GM23338 (cell line): ENCODE data around the gene SORCS2. TPM values are rescaled to one million over a fixed set of nuclear protein-coding genes. Genes with fewer than 3 reads are reported as not detected.

Experiments
- ATAC-seq: fragments of 200-7000 bp; cut with Tn5 transposase; 3 replicates; pipeline ENCODE4 v1.9.1; 2020
- DNase-seq: peaks from one replicate; pipeline ENCODE4 v3.0.0-alpha.2; 2015; ENCODE audit warnings: low spot score
- H2AFZ ChIP-seq: fragments of 200-600 bp; sonication (generic); 2 replicates; pipeline ENCODE4 v1.8.0; 2016; ENCODE audit warnings: antibody characterized with exemption, mild to moderate bottlenecking, moderate library complexity
- H3F3A ChIP-seq: fragments of 200-600 bp; sonication (generic); replicated peaks from 2 replicates; pipeline ENCODE4 v1.8.0; 2017; ENCODE audit warnings: antibody characterized with exemption, mixed run types, low read depth
- H3K27ac ChIP-seq: fragments of 200-600 bp; sonication (generic); 2 replicates; pipeline ENCODE4 v1.6.1; 2016; ENCODE audit warnings: low read depth
- H3K27me3 ChIP-seq: fragments of 200-600 bp; sonication (generic); 2 replicates; pipeline ENCODE4 v1.8.0; 2016; ENCODE audit warnings: mild to moderate bottlenecking, mixed run types, moderate library complexity; ENCODE audit not compliant: insufficient read depth
- H3K36me3 ChIP-seq: fragments of 200-600 bp; sonication (generic); 2 replicates; pipeline ENCODE4 v1.8.0; 2016; ENCODE audit warnings: mild to moderate bottlenecking; ENCODE audit not compliant: insufficient read depth
- H3K4me1 ChIP-seq: fragments of 200-600 bp; sonication (generic); 2 replicates; pipeline ENCODE4 v1.8.0; 2016; ENCODE audit warnings: mild to moderate bottlenecking, moderate library complexity; ENCODE audit not compliant: insufficient read depth
- H3K4me2 ChIP-seq: fragments of 200-600 bp; sonication (generic); 2 replicates; pipeline ENCODE4 v1.7.1; 2017; ENCODE audit warnings: mixed run types
- H3K4me3 ChIP-seq: fragments of 200-600 bp; sonication (generic); 2 replicates; pipeline ENCODE4 v1.6.1; 2016; ENCODE audit warnings: mixed run types
- H3K79me2 ChIP-seq: fragments of 200-600 bp; sonication (generic); replicated peaks from 2 replicates; pipeline ENCODE4 v1.8.0; 2017; ENCODE audit warnings: mild to moderate bottlenecking; ENCODE audit not compliant: insufficient read depth
- H3K9me2 ChIP-seq: fragments of 200-600 bp; sonication (generic); 2 replicates; pipeline ENCODE4 v1.8.0; 2017; ENCODE audit not compliant: insufficient read depth
- H4K20me1 ChIP-seq: fragments of 200-600 bp; sonication (generic); replicated peaks from 2 replicates; pipeline ENCODE4 v1.8.0; 2017; ENCODE audit warnings: mild to moderate bottlenecking; ENCODE audit not compliant: insufficient read depth
- H3K27ac Mint-ChIP-seq: 2 replicates; pipeline ENCODE4 v1.8.0; 2020; ENCODE audit warnings: inconsistent platforms, mild to moderate bottlenecking, moderate library complexity, mixed read lengths
- H3K27me3 Mint-ChIP-seq: 3 replicates; pipeline ENCODE4 v1.8.0; 2022; ENCODE audit warnings: low read depth, mild to moderate bottlenecking, moderate library complexity, mixed read lengths, inconsistent platforms; ENCODE audit not compliant: insufficient read depth, poor library complexity
- H3K36me3 Mint-ChIP-seq: 3 replicates; pipeline ENCODE4 v1.8.0; 2021; ENCODE audit warnings: low read depth, mild to moderate bottlenecking, inconsistent platforms, moderate library complexity, mixed read lengths
- H3K4me1 Mint-ChIP-seq: 3 replicates; pipeline ENCODE4 v1.8.0; 2020; ENCODE audit warnings: mild to moderate bottlenecking, inconsistent platforms, mixed read lengths
- H3K4me3 Mint-ChIP-seq: 3 replicates; pipeline ENCODE4 v1.8.0; 2021; ENCODE audit warnings: moderate library complexity, mild to moderate bottlenecking, inconsistent platforms, mixed read lengths
- H3K9me3 Mint-ChIP-seq: 3 replicates; pipeline ENCODE4 v1.8.0; 2020; ENCODE audit warnings: moderate library complexity, mild to moderate bottlenecking, inconsistent platforms, mixed read lengths
- CREB1 ChIP-seq: fragments of 250-450 bp; sonication (Bioruptor Pico); IDR thresholded peaks from 2 replicates; pipeline ENCODE4 v1.5.0; 2020; ENCODE audit warnings: low read depth, mild to moderate bottlenecking, moderate library complexity
- EZH2phosphoT487 ChIP-seq: fragments of 200-600 bp; sonication (generic); IDR thresholded peaks from one replicate; pipeline ENCODE4 v1.8.1; 2018; ENCODE audit warnings: antibody characterized with exemption; ENCODE audit not compliant: unreplicated experiment
- JUNB ChIP-seq: IDR thresholded peaks from one replicate; pipeline ENCODE4 v1.6.1; 2016; ENCODE audit warnings: antibody characterized with exemption; ENCODE audit not compliant: unreplicated experiment
- ZNF114 ChIP-seq: fragments of 250-450 bp; sonication (Bioruptor Pico); IDR thresholded peaks from 2 replicates; pipeline ENCODE4 v1.5.0; 2020; ENCODE audit warnings: mild to moderate bottlenecking, moderate library complexity
- ZNF331 ChIP-seq: fragments of 250-450 bp; sonication (Bioruptor Pico); IDR thresholded peaks from 2 replicates; pipeline ENCODE4 v1.5.0; 2020; ENCODE audit warnings: low read depth, mild to moderate bottlenecking, moderate library complexity
- polyA plus RNA-seq: library from polyadenylated mRNA; unstranded; fragments of >200 nt; fragmentation: Nextera tagmentation; extraction: Ambion mirVana; gene quantifications from 2 replicates; pipeline ENCODE4 v1.2.1, GENCODE V29; 2016
- total RNA-seq: library from RNA; depleted of rRNA; stranded (reverse); fragments of >200 nt; shearing (Covaris generic); gene quantifications from 2 replicates; pipeline ENCODE4 v1.2.3, GENCODE V29; 2014
- TF ChIP-seq, protein P1 (sequence below): fragments of 250-450 bp; sonication (Bioruptor Pico); IDR thresholded peaks from 2 replicates; pipeline ENCODE4 v1.5.0; 2020; ENCODE audit warnings: mild to moderate bottlenecking, moderate library complexity
- TF ChIP-seq, protein P2 (sequence below), 2 experiments: fragments of 200-600 bp in 1 of 2; sonication (generic) in 1 of 2; conservative IDR thresholded peaks; 2 replicates each; pipeline versions ENCODE4 v1.5.1 to v1.6.1; 2016 to 2017; ENCODE audit warnings: antibody characterized with exemption in 2 of 2, low read depth in 2 of 2, mild to moderate bottlenecking in 2 of 2, moderate library complexity in 1 of 2

Gene SORCS2
- total and polyA plus RNA-seq, 2 experiments from 2014 or later, result 0.47 to 2.4 TPM

DNA sequence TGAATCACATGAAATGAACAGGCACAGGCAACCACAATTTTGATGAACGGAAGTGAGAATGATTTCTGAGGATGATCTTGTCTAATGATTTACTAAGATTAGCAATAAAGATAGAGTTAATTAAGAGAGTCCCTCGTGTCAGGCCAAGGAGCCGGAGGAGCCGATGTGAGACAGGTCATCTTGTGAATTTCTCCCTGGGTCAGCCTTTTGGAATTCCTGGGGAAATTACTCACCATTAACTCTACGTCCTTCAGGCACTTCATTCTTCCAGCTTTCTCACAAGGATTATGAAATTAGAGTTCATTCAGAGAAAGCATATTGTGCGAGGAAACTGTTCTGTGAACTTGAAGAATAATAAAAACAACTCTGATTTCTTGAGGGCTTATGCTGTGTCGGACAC, 155.6 kb downstream of the SORCS2 start:
- Histone ChIP-seq H3K36me3 (no peaks in the 10 kb centered on the region), H3K9me2 (0 out of 2 replicates have a peak, but pooled peaks cover 6% of the 10 kb centered on the region), H3K27ac (no peak overlapping the region), H3K4me3 (no peak overlapping the region), H3F3A (no peaks in the 10 kb centered on the region), H3K4me1 (no peaks in the 10 kb centered on the region), H2AFZ (no peak overlapping the region), H3K79me2 (no peaks in the 10 kb centered on the region), H4K20me1 (no peaks in the 10 kb centered on the region), H3K4me2 (no peak overlapping the region), H3K27me3 (no peaks in the 10 kb centered on the region)
- DNase-seq (no peak), ATAC-seq (no peak)
- no peaks in the 10 kb centered on the region; the same call in 2 of the 3 replicates for H3K36me3 Mint-ChIP-seq
- peaks cover 4% of the 10 kb centered on the region for H3K27me3 Mint-ChIP-seq
- H3K4me1 Mint-ChIP-seq, result no peaks in the 10 kb centered on the region; the same call in 2 of the 3 replicates
- TF ChIP-seq CREB1 (CRISPR knock-in tag), result no peak
- TF ChIP-seq, protein P1, sequence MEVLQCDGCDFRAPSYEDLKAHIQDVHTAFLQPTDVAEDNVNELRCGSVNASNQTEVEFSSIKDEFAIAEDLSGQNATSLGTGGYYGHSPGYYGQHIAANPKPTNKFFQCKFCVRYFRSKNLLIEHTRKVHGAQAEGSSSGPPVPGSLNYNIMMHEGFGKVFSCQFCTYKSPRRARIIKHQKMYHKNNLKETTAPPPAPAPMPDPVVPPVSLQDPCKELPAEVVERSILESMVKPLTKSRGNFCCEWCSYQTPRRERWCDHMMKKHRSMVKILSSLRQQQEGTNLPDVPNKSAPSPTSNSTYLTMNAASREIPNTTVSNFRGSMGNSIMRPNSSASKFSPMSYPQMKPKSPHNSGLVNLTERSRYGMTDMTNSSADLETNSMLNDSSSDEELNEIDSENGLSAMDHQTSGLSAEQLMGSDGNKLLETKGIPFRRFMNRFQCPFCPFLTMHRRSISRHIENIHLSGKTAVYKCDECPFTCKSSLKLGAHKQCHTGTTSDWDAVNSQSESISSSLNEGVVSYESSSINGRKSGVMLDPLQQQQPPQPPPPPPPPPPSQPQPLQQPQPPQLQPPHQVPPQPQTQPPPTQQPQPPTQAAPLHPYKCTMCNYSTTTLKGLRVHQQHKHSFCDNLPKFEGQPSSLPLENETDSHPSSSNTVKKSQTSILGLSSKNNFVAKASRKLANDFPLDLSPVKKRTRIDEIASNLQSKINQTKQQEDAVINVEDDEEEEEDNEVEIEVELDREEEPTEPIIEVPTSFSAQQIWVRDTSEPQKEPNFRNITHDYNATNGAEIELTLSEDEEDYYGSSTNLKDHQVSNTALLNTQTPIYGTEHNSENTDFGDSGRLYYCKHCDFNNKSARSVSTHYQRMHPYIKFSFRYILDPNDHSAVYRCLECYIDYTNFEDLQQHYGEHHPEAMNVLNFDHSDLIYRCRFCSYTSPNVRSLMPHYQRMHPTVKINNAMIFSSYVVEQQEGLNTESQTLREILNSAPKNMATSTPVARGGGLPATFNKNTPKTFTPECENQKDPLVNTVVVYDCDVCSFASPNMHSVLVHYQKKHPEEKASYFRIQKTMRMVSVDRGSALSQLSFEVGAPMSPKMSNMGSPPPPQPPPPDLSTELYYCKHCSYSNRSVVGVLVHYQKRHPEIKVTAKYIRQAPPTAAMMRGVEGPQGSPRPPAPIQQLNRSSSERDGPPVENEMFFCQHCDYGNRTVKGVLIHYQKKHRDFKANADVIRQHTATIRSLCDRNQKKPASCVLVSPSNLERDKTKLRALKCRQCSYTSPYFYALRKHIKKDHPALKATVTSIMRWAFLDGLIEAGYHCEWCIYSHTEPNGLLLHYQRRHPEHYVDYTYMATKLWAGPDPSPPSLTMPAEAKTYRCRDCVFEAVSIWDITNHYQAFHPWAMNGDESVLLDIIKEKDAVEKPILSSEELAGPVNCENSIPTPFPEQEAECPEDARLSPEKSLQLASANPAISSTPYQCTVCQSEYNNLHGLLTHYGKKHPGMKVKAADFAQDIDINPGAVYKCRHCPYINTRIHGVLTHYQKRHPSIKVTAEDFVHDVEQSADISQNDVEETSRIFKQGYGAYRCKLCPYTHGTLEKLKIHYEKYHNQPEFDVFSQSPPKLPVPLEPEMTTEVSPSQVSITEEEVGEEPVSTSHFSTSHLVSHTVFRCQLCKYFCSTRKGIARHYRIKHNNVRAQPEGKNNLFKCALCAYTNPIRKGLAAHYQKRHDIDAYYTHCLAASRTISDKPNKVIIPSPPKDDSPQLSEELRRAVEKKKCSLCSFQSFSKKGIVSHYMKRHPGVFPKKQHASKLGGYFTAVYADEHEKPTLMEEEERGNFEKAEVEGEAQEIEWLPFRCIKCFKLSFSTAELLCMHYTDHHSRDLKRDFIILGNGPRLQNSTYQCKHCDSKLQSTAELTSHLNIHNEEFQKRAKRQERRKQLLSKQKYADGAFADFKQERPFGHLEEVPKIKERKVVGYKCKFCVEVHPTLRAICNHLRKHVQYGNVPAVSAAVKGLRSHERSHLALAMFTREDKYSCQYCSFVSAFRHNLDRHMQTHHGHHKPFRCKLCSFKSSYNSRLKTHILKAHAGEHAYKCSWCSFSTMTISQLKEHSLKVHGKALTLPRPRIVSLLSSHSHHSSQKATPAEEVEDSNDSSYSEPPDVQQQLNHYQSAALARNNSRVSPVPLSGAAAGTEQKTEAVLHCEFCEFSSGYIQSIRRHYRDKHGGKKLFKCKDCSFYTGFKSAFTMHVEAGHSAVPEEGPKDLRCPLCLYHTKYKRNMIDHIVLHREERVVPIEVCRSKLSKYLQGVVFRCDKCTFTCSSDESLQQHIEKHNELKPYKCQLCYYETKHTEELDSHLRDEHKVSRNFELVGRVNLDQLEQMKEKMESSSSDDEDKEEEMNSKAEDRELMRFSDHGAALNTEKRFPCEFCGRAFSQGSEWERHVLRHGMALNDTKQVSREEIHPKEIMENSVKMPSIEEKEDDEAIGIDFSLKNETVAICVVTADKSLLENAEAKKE (CRISPR knock-in tag), result no peak
- no peak for TF ChIP-seq EZH2phosphoT487
- TF ChIP-seq, protein P2, sequence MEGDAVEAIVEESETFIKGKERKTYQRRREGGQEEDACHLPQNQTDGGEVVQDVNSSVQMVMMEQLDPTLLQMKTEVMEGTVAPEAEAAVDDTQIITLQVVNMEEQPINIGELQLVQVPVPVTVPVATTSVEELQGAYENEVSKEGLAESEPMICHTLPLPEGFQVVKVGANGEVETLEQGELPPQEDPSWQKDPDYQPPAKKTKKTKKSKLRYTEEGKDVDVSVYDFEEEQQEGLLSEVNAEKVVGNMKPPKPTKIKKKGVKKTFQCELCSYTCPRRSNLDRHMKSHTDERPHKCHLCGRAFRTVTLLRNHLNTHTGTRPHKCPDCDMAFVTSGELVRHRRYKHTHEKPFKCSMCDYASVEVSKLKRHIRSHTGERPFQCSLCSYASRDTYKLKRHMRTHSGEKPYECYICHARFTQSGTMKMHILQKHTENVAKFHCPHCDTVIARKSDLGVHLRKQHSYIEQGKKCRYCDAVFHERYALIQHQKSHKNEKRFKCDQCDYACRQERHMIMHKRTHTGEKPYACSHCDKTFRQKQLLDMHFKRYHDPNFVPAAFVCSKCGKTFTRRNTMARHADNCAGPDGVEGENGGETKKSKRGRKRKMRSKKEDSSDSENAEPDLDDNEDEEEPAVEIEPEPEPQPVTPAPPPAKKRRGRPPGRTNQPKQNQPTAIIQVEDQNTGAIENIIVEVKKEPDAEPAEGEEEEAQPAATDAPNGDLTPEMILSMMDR (conservative IDR thresholded peaks at IDR 0.05; ENCODE audit: low read depth in 2 of 2), result no peak
- TF ChIP-seq ZNF331 (CRISPR knock-in tag), result no peak
- TF ChIP-seq ZNF114 (CRISPR knock-in tag), result no peak
- TF ChIP-seq JUNB, result no peak
- H3K9me3 Mint-ChIP-seq, result no peaks in the 10 kb centered on the region
- H3K27ac Mint-ChIP-seq, result no peak overlapping the region
- H3K4me3 Mint-ChIP-seq, result no peak overlapping the region
